ENCODE measurements around the gene HEBP2.

The HEBP2 gene

GRCh38 chr6:138428944-138429598 is 25.0 kb downstream of the HEBP2 start:
- TF ChIP-seq POLR2A (IDR thresholded peaks at IDR 0.05; ENCODE audit: extremely low read depth, insufficient read length) (no peak), MYC (IDR thresholded peaks at IDR 0.05; ENCODE audit: low read depth, low read length) (no peak)
- TF ChIP-seq, protein P1, sequence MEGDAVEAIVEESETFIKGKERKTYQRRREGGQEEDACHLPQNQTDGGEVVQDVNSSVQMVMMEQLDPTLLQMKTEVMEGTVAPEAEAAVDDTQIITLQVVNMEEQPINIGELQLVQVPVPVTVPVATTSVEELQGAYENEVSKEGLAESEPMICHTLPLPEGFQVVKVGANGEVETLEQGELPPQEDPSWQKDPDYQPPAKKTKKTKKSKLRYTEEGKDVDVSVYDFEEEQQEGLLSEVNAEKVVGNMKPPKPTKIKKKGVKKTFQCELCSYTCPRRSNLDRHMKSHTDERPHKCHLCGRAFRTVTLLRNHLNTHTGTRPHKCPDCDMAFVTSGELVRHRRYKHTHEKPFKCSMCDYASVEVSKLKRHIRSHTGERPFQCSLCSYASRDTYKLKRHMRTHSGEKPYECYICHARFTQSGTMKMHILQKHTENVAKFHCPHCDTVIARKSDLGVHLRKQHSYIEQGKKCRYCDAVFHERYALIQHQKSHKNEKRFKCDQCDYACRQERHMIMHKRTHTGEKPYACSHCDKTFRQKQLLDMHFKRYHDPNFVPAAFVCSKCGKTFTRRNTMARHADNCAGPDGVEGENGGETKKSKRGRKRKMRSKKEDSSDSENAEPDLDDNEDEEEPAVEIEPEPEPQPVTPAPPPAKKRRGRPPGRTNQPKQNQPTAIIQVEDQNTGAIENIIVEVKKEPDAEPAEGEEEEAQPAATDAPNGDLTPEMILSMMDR (IDR thresholded peaks at IDR 0.05; ENCODE audit: low read depth, low read length): peak; percentile 57
- H3K4me3 ChIP-seq (ENCODE audit: low read depth, low read length): no peak overlapping the region
- DNase-seq (ENCODE audit: low read depth): peak; percentile 70

DNA sequence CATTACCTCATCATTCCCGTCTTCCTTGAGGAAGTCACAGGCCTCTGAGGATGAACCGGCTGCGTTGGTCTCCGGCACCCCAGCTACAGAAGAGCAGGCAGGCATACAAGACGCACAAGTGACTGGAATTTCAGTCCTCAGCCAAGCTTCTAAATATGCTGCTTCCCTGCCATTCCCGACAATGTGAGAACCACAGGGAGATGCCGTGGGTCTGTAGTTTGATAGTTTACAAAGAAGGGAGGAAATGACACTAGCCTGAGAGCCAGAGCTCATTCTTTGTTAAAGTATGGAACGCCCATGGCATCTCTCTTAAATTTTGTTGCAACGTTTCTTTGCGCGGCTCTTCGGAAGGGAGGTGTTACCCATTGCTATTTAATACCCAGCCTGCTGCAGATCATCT is 25.7 kb downstream of the HEBP2 start:
- no peak overlapping the region for H3K4me3 ChIP-seq (ENCODE audit: low read depth, low read length)
- TF ChIP-seq MAX (IDR thresholded peaks at IDR 0.05; ENCODE audit: low read depth, low read length): no peak
- no peak for DNase-seq (ENCODE audit: low read depth)

- H3K4me3 ChIP-seq (ENCODE audit: low read depth, low read length): no peak overlapping the region
- no peak for DNase-seq (ENCODE audit: low read depth)
- no peak for TF ChIP-seq POLR2A (IDR thresholded peaks at IDR 0.05; ENCODE audit: extremely low read depth, insufficient read length)
- no peak for TF ChIP-seq MYC (IDR thresholded peaks at IDR 0.05; ENCODE audit: low read depth, low read length)
- no peak for TF ChIP-seq MAX (IDR thresholded peaks at IDR 0.05; ENCODE audit: low read depth, low read length)
- TF ChIP-seq, protein P1 (IDR thresholded peaks at IDR 0.05; ENCODE audit: low read depth, low read length): no peak
Observed at GRCh38 chr6:138430361-138431145, 26.5 kb downstream of the HEBP2 start.

DNA sequence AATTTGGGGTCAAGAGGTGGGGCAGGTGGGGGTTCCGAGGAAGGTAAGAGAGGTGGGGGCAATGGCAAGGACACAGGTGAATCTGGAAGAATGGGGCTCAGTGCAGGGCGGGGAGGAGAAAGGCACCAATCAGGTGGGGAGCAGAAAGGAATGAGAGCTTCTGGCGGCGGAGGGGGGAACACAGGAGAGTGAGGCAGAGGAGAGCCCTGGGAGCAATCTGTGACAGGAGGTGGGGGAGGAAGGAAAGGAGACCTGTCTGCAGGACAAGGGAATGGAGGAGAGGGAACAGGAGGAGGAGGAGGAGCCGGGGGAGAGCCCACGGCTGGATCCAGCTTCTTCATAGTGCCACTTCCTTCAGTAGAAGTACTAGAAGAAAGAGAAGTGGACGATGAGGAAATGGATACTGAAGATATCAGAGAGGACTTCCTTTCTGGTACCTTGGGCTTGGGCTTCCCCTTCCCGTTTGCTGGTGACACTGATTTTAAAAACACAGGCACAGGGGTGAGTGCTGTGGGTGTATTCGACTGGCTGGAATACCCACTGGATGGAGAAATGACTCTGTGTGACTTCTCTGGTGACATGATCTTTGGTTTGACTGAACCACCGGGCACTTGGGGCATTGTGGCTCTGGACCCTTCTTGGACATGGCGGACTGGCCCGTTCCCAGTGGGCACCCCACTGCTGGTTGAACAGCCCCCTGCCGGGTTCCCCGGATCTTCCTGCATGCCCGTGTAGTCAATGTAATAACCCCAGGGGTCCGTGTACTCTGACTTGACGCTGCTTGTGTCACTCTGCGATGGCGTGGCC is 27.4 kb downstream of the HEBP2 start:
- TF ChIP-seq, protein P1 (IDR thresholded peaks at IDR 0.05; ENCODE audit: low read depth, low read length): no peak
- no peak for TF ChIP-seq MAX (IDR thresholded peaks at IDR 0.05; ENCODE audit: low read depth, low read length)
- peak; percentile 17 for DNase-seq (ENCODE audit: low read depth)
- H3K4me3 ChIP-seq (ENCODE audit: low read depth, low read length): no peak overlapping the region

DNA sequence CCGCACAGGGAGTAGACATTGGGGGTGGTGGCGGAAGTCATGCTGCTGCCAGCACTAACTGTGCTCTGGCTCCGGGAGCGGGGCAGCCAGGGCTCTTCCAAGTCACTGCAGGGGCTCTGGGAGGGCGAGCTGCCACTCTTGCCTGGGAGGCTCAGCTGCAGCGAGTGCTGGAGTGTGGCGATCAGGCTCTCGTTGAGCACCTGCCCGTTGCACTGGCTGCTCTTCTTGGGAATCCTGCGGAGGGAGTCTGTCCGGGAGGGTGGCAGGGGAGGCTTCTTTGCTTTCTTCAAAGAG is 28.0 kb downstream of the HEBP2 start:
- TF ChIP-seq, protein P1 (IDR thresholded peaks at IDR 0.05; ENCODE audit: low read depth, low read length): no peak
- TF ChIP-seq MAX (IDR thresholded peaks at IDR 0.05; ENCODE audit: low read depth, low read length) (no peak), MYC (IDR thresholded peaks at IDR 0.05; ENCODE audit: low read depth, low read length) (no peak), POLR2A (IDR thresholded peaks at IDR 0.05; ENCODE audit: extremely low read depth, insufficient read length) (no peak)
- no peak for DNase-seq (ENCODE audit: low read depth)

DNA sequence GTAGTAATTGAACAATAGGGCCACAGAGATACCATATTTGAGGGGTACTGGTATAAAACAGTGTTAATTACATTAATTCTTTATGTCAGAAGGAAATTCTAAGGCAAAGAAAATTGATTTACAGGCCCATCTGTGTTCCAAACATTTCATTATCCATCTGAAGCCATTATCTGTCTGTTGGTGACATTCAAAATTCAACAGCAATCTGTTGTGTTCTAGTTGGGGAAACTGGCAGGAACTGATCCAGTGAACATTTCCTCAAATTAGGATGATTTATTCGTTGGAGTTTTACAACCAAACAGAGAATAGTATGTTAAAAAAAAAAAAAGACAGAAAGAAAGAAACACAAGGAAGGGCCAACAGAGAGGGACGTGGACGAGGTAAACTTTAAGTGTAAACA is 30.1 kb downstream of the HEBP2 start:
- TF ChIP-seq MYC (IDR thresholded peaks at IDR 0.05; ENCODE audit: low read depth, low read length) (no peak), MAX (IDR thresholded peaks at IDR 0.05; ENCODE audit: low read depth, low read length) (no peak), POLR2A (IDR thresholded peaks at IDR 0.05; ENCODE audit: extremely low read depth, insufficient read length) (no peak)
- TF ChIP-seq, protein P1 (IDR thresholded peaks at IDR 0.05; ENCODE audit: low read depth, low read length): no peak
- H3K4me3 ChIP-seq (ENCODE audit: low read depth, low read length): no peak overlapping the region
- no peak for DNase-seq (ENCODE audit: low read depth)

More for the DNA sequence above, 28.0 kb downstream of the HEBP2 start:
- H3K4me3 ChIP-seq (ENCODE audit: low read depth, low read length): no peak overlapping the region

All from NB4 (cell line).